ENCODE results near the gene PITX1.
"Not testable (repeated sequence)": the region's sequence is repeated elsewhere in the genome, so short reads cannot be mapped to it uniquely, and the experiment has no call there.

The PITX1 gene

DNA sequence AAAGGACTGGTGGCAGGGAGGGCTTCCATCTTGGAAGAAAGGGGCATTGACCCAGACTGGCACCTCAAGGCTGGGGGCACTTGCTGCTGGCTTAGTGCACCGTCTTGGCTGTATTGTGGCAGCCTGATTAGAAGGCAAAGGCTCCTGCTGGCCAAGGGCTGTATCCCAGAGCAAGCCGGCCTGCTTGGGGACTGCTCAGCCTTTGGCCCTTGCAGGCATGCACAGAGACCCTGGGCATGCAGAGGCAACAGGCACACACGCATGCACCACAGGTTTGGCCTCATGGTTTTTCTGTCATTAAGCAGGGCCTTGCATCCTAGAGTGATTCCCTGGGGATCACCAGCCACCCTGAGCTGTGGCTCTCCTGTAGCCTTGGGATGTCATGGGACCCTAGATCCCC is 29.0 kb downstream of the PITX1 start:
- no peak for TF ChIP-seq CTCF (conservative IDR thresholded peaks at IDR 0.05)
- no peak overlapping the region for H3K27ac ChIP-seq

DNA sequence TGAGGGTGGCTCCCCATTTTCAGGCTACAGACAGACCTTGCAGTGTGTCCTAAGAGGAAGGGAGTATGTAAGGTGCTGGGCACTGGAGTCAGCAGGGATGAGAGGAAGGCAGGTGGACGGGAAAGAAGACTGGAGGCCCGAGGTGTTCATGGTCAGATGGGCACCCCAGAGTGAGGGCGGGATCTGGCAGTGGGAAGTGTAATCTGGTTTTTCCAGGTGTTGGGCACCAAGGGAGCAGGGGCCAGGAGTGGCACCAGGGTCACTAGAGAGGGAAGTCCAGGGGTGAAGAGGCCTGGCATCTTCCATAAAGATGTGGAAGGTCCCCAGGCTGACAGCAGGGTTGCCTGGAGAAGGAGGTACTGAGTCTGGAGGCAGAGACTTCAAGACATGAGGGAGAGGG is 29.7 kb downstream of the PITX1 start:
- no peak for TF ChIP-seq CTCF (conservative IDR thresholded peaks at IDR 0.05)
- no peak overlapping the region for H3K27ac ChIP-seq

GRCh38 chr5:134998068-134998467 is 36.0 kb downstream of the PITX1 start:
- not testable (repeated sequence) for H3K27ac ChIP-seq

DNA sequence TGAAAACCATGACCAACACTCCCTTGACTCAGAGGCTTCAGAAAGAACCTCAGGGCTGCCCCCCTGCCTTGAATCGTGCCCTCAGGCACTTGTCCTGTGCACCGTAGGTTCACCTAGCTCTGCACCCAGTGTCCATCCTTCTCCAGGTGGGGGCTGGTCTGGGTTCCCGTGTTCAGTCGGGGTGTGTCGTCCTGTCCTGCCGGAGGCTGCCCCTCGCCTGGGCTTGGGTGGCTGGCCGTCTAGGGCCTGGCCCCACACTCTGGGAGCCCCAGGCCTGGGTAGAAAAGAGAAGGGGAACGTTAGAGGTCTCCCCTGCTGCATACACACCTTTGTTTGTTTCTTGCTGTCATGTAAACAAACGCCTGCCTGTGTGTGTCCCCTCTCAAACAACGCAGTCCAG is 37.0 kb downstream of the PITX1 start:
- no peak overlapping the region for H3K27ac ChIP-seq
- no peak for TF ChIP-seq CTCF (conservative IDR thresholded peaks at IDR 0.05)

GRCh38 chr5:134995850-134996402 is 38.1 kb downstream of the PITX1 start:
- TF ChIP-seq CTCF (conservative IDR thresholded peaks at IDR 0.05): no peak
- H3K27ac ChIP-seq: no peak overlapping the region

GRCh38 chr5:134994560-134995156 is 39.4 kb downstream of the PITX1 start:
- H3K27ac ChIP-seq: no peak overlapping the region
- no peak for TF ChIP-seq CTCF (conservative IDR thresholded peaks at IDR 0.05)

- H3K27ac ChIP-seq: no peak overlapping the region
- no peak for TF ChIP-seq CTCF (conservative IDR thresholded peaks at IDR 0.05)
Observed at GRCh38 chr5:134993161-134993560, 40.9 kb downstream of the PITX1 start.

GRCh38 chr5:134992148-134992547 is 41.9 kb downstream of the PITX1 start:
- no peak overlapping the region for H3K27ac ChIP-seq
- TF ChIP-seq CTCF (conservative IDR thresholded peaks at IDR 0.05): no peak

DNA sequence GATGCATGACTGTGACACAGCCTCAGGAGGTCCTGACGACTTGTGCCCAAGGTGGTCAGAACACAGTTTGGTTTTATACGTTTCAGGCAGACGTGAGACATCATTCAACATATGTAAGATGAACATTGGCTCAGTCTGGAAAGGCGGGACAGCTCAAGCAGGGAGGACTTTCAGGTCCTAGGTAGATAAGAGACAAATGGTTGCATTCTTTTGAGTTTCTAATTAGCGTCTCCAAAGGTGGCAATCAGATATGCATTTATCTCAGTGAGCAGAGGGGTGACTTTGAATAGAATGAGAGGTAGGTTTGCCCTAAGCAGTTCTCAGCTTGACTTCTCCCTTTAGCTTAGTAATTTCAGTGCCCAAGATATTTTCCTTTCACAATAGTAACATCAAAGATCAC is 43.8 kb downstream of the PITX1 start:
- not testable (repeated sequence) for H3K27ac ChIP-seq

Measured in VCaP (cell line).